Measurements from ENCODE around the gene BLVRB. TPM values are rescaled to one million over a fixed set of nuclear protein-coding genes. Genes with fewer than 3 reads are reported as not detected.

The BLVRB gene
- total RNA-seq, 1 donor from 2014 or later = 295 TPM

- no peak for TF ChIP-seq CTCF (IDR thresholded peaks at IDR 0.05)
- intact Hi-C loops (cut with DNase I) = no loop called here
- Histone ChIP-seq H3K27ac (no peak overlapping the region), H3K4me1 (no peaks in the 10 kb centered on the region), H3K4me3 (no peak overlapping the region), H3K27me3 (no peaks in the 10 kb centered on the region), H3K9me3 (no peaks in the 10 kb centered on the region), H3K36me3 (no peaks in the 10 kb centered on the region)
- no peak for DNase-seq (ENCODE audit: low spot score in 2 of 2)
Observed at GRCh38 chr19:40474737-40475136, 9.2 kb upstream of the BLVRB start.

GRCh38 chr19:40472516-40472915 lies 7.0 kb upstream of the BLVRB start:
- DNase-seq (ENCODE audit: low spot score in 2 of 2) = no peak
- Histone ChIP-seq H3K27me3 (no peaks in the 10 kb centered on the region), H3K27ac (no peak overlapping the region), H3K36me3 (no peaks in the 10 kb centered on the region), H3K4me3 (no peak overlapping the region), H3K4me1 (peaks cover 0 to 2% of the 10 kb centered on the region in 2 donors), H3K9me3 (no peaks in the 10 kb centered on the region)
- intact Hi-C loops (cut with DNase I) = no loop called here
- no peak for TF ChIP-seq CTCF (IDR thresholded peaks at IDR 0.05)

GRCh38 chr19:40471111-40471510 lies 5.6 kb upstream of the BLVRB start:
- TF ChIP-seq CTCF (IDR thresholded peaks at IDR 0.05) = no peak
- Histone ChIP-seq H3K27me3 (no peaks in the 10 kb centered on the region), H3K9me3 (no peaks in the 10 kb centered on the region), H3K36me3 (no peaks in the 10 kb centered on the region), H3K4me1 (peaks cover 0 to 6% of the 10 kb centered on the region in 2 donors), H3K27ac (no peak overlapping the region), H3K4me3 (no peak overlapping the region)
- no peak for DNase-seq (ENCODE audit: low spot score in 2 of 2)
- intact Hi-C loops (cut with DNase I) = no loop called here

- H3K27ac ChIP-seq = no peak overlapping the region
- TF ChIP-seq CTCF (IDR thresholded peaks at IDR 0.05) = no peak
- H3K36me3 ChIP-seq = no peaks in the 10 kb centered on the region
- H3K27me3 ChIP-seq = no peaks in the 10 kb centered on the region
- no peak for DNase-seq (ENCODE audit: low spot score in 2 of 2)
- no peaks in the 10 kb centered on the region for H3K9me3 ChIP-seq
- no peak overlapping the region for H3K4me3 ChIP-seq
- peaks cover 5 to 13% of the 10 kb centered on the region in 2 donors for H3K4me1 ChIP-seq
- intact Hi-C loops (cut with DNase I) = loop anchor here (10.0 kb wide), 2 partner anchors 306 to 634 kb away; partner anchors contain the start of genes DYRK1B, MIA and RAB4B
Observed at GRCh38 chr19:40469011-40469410, 3.5 kb upstream of the BLVRB start.

GRCh38 chr19:40466985-40467734 lies 1.6 kb upstream of the BLVRB start, which contains the start of gene SPTBN4:
SPTBN4 (plus strand) TSS chr19:40467001; CDS start chr19:40472622, 5,621 bp downstream.
- DNase-seq (ENCODE audit: low spot score in 2 of 2) = no peak

More at GRCh38 chr19:40466985-40467734, 1.6 kb upstream of the BLVRB start, which contains the start of gene SPTBN4:
- Histone ChIP-seq H3K36me3 (no peaks in the 10 kb centered on the region), H3K4me3 (peak within 1 kb of the TSS; percentile 49 to 66), H3K9me3 (no peaks in the 10 kb centered on the region), H3K27me3 (no peaks in the 10 kb centered on the region), H3K27ac (peak within 1 kb of the TSS in 1 of 2 donors; percentile 17), H3K4me1 (peaks cover 5 to 22% of the 10 kb centered on the region in 2 donors)
- no peak for TF ChIP-seq CTCF (IDR thresholded peaks at IDR 0.05)
- intact Hi-C loops (cut with DNase I) = loop anchor here (1.0 to 10.0 kb wide), 3 partner anchors 103 to 632 kb away; partner anchors contain the start of genes DYRK1B, MIA and RAB4B
